Breast epithelium (tissue), 4 donors: Measurements from ENCODE around the gene SGCA. TPM values are rescaled to one million over a fixed set of nuclear protein-coding genes. Genes with fewer than 3 reads are reported as not detected.

ENCODE experiments used
- DNase-seq, 2 donors: peaks; one replicate each; pipeline ENCODE4 v3.0.0-alpha.2; 2019; ENCODE audit warnings: low spot score in 2 of 2
- H3K27ac ChIP-seq, 2 donors: fragments of 200-600 bp; sonication (generic) in 1 of 2; one replicate each; pipeline ENCODE4 v1.5.1; 2016 to 2019; ENCODE audit warnings: mild to moderate bottlenecking in 1 of 2
- H3K27me3 ChIP-seq, 2 donors: fragments of 200-600 bp; sonication (generic) in 1 of 2; one replicate each; pipeline versions ENCODE4 v1.5.1 to v1.6.0; 2017 to 2019; ENCODE audit warnings: control low read depth in 1 of 2, mild to moderate bottlenecking in 1 of 2
- H3K36me3 ChIP-seq: fragments of 200-600 bp; one replicate; pipeline ENCODE4 v1.5.1; 2019
- H3K4me1 ChIP-seq, 2 donors: fragments of 200-600 bp; sonication (generic); one replicate each; pipeline ENCODE4 v1.5.1; 2016 to 2019; ENCODE audit warnings: control low read depth in 1 of 2
- H3K4me3 ChIP-seq, 3 donors: fragments of 200-600 bp; sonication (generic); 1 replicate in 2 of 3; 2 replicates in 1 of 3; pipeline ENCODE4 v1.5.1; 2016 to 2019; ENCODE audit warnings: mild to moderate bottlenecking in 3 of 3, moderate library complexity in 2 of 3
- H3K9me3 ChIP-seq, 2 donors: fragments of 200-600 bp; sonication (generic) in 1 of 2; one replicate each; pipeline ENCODE4 v1.5.1; 2016 to 2019; ENCODE audit warnings: control low read depth in 1 of 2
- CTCF ChIP-seq, 3 donors: fragments of 450-650 bp; IDR thresholded peaks; one replicate each; pipeline ENCODE4 v1.5.1; 2016 to 2017; ENCODE audit warnings: antibody characterized with exemption in 3 of 3, mild to moderate bottlenecking in 3 of 3, moderate library complexity in 3 of 3
- POLR2A ChIP-seq: fragments of 450-650 bp; IDR thresholded peaks from one replicate; pipeline ENCODE4 v1.6.1; 2016; ENCODE audit warnings: antibody characterized with exemption, mild to moderate bottlenecking, moderate library complexity
- POLR2AphosphoS5 ChIP-seq, 3 donors: sonication (generic); formaldehyde crosslinking; IDR thresholded peaks; one replicate each; pipeline ENCODE4 v1.6.1; 2017; ENCODE audit warnings: antibody characterized with exemption in 3 of 3
- intact Hi-C: fragments of 100-400 bp; cut with DNase I; formaldehyde crosslinking; loops from one replicate; pipeline ENCODE4 v1.15.1; 2023; ENCODE audit warnings: low total_unique reads
- total RNA-seq, 3 donors: library from RNA; depleted of rRNA; stranded (reverse); fragments of >200 nt; gene quantifications; one replicate each; pipeline ENCODE4 v1.1.0, GENCODE V29; 2016

The SGCA gene
- total RNA-seq, 3 donors from 2014 or later, result 0.33 to 2.6 (median 0.73) TPM

DNA sequence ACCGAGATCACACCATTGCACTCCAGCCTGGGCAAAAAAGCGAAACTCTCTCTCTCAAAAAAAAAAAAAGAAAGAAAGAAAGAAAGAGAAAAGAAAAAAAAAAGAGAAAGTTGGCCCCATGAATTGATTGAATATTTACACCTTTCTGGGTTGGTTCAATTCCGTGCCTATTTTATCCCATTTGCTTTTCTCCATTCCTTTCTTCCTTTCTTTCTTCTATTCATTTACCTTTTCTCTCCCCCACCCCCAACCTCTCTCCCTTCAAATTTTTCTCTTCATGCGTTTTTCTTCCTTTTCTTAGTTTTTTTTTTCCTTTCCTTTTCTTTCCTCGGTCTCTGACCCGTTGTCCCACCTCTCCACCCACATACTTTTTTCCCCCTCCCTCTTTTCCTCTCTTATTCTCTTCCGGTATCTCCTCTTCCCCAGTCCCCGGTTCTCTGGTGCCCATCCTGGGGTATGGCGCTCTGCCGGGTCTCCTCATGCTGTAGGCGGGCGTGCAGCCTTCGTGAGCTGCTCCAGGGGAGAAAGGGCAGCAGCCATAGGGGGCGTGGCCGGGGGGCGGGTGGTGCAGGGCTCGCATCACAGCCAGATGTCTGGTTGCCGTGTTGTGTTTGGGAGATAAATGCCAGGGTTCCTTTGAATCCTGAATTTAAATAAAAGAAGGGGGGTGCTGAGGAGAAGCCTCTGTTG is 40.9 kb downstream of the SGCA start:
- Histone ChIP-seq H3K27me3 (peaks cover 0 to 4% of the 10 kb centered on the region in 2 donors), H3K9me3 (no peaks in the 10 kb centered on the region), H3K36me3 (no peaks in the 10 kb centered on the region), H3K27ac (peak overlapping the region; percentile 54 to 97), H3K4me3 (peak overlapping the region in 1 of 3 donors; percentile 52), H3K4me1 (peaks cover 0 to 7% of the 10 kb centered on the region in 2 donors)
- no peak for DNase-seq
- intact Hi-C loops, result loop anchor here (5.0 kb wide), 1 partner anchor 76 kb away; no protein-coding TSS in a partner anchor
- TF ChIP-seq POLR2AphosphoS5 (IDR thresholded peaks at IDR 0.05), result no peak
- no peak for TF ChIP-seq CTCF (IDR thresholded peaks at IDR 0.05)
- TF ChIP-seq POLR2A, result no peak

DNA sequence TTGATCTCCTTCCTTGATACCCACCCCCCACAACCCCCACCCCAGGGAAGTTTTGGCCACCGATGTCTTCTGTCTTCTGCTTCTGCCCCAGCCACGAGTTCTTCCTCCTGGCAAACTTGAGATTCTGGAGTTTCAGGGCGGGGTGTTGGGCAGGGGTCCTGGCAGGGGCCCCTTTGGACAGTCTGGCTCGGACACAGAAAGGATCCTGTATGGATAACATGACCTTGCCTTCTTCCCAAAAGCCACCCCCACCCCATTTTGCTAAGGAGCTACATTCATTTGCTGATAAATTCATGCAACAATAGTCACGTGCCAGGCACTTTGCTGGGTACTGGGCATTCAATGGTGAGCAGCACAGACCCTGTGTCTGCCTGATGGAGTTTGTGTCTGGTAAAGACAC is 41.5 kb downstream of the SGCA start:
- H3K4me3 ChIP-seq, result peak overlapping the region in 1 of 3 donors; percentile 52
- H3K36me3 ChIP-seq, result no peaks in the 10 kb centered on the region
- DNase-seq, result no peak
- H3K4me1 ChIP-seq, result peaks cover 0 to 7% of the 10 kb centered on the region in 2 donors
- H3K27ac ChIP-seq, result peak overlapping the region; percentile 54 to 97
- no peaks in the 10 kb centered on the region for H3K9me3 ChIP-seq
- peaks cover 0 to 2% of the 10 kb centered on the region in 2 donors for H3K27me3 ChIP-seq
- TF ChIP-seq POLR2A, result no peak
- no peak for TF ChIP-seq POLR2AphosphoS5 (IDR thresholded peaks at IDR 0.05)
- TF ChIP-seq CTCF (IDR thresholded peaks at IDR 0.05), result no peak
- intact Hi-C loops, result loop anchor here (5.0 kb wide), 1 partner anchor 75 kb away; no protein-coding TSS in a partner anchor

GRCh38 chr17:50207792-50208567 is 42.2 kb downstream of the SGCA start:
- no peaks in the 10 kb centered on the region for H3K36me3 ChIP-seq
- DNase-seq, result no peak
- H3K9me3 ChIP-seq, result no peaks in the 10 kb centered on the region
- intact Hi-C loops, result loop anchor here (5.0 kb wide), 1 partner anchor 74 kb away; no protein-coding TSS in a partner anchor
- TF ChIP-seq CTCF (IDR thresholded peaks at IDR 0.05) (no peak), POLR2AphosphoS5 (IDR thresholded peaks at IDR 0.05) (no peak), POLR2A (no peak)
- H3K27ac ChIP-seq, result peak overlapping the region; percentile 54 to 97
- peaks cover 0 to 2% of the 10 kb centered on the region in 2 donors for H3K27me3 ChIP-seq
- H3K4me3 ChIP-seq, result no peak overlapping the region
- peaks cover 0 to 7% of the 10 kb centered on the region in 2 donors for H3K4me1 ChIP-seq

DNA sequence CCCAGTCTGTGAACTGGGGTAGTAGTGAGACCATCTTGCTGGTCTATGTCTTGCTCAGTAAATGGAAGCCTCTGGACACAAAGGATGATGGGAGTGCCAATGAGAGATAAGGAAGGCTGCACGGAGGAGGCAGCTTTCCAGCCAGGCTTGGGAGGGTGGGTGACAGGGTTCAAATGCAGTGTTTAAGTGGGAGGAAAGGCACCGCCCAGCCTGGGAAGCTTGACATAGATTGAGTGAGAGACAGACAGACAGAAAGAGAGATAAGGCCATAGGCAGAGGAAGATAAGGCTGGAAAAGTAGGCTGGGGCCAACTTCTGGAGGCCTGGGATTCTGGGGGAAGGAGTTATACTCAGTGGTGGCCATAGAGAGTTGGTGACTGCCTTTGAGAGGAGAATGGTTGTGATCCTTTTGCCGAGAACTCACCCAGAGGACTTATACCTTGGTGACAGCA is 42.8 kb downstream of the SGCA start:
- peak overlapping the region; percentile 89 to 97 for H3K27ac ChIP-seq
- H3K27me3 ChIP-seq, result no peaks in the 10 kb centered on the region
- no peak overlapping the region for H3K4me3 ChIP-seq
- TF ChIP-seq CTCF (IDR thresholded peaks at IDR 0.05) (no peak), POLR2AphosphoS5 (IDR thresholded peaks at IDR 0.05) (no peak), POLR2A (no peak)
- intact Hi-C loops, result loop anchor here (5.0 kb wide), 1 partner anchor 74 kb away; no protein-coding TSS in a partner anchor
- H3K4me1 ChIP-seq, result peaks cover 0 to 7% of the 10 kb centered on the region in 2 donors
- no peaks in the 10 kb centered on the region for H3K36me3 ChIP-seq
- no peaks in the 10 kb centered on the region for H3K9me3 ChIP-seq
- DNase-seq, result no peak

GRCh38 chr17:50209133-50209471 is 43.3 kb downstream of the SGCA start:
- H3K27me3 ChIP-seq, result no peaks in the 10 kb centered on the region
- no peaks in the 10 kb centered on the region for H3K9me3 ChIP-seq
- peak overlapping the region; percentile 89 to 97 for H3K27ac ChIP-seq
- TF ChIP-seq POLR2AphosphoS5 (IDR thresholded peaks at IDR 0.05) (no peak), POLR2A (no peak), CTCF (IDR thresholded peaks at IDR 0.05) (no peak)
- DNase-seq, result no peak
- intact Hi-C loops, result loop anchor here (5.0 kb wide), 1 partner anchor 73 kb away; no protein-coding TSS in a partner anchor
- H3K4me1 ChIP-seq, result peaks cover 0 to 7% of the 10 kb centered on the region in 2 donors
- H3K36me3 ChIP-seq, result no peaks in the 10 kb centered on the region
- no peak overlapping the region for H3K4me3 ChIP-seq
